IMR-90 (cell line): Measurements from ENCODE around the gene CPSF4. TPM values are rescaled to one million over a fixed set of nuclear protein-coding genes. Genes with fewer than 3 reads are reported as not detected.

Source experiments
- ATAC-seq: fragments of 200-7000 bp; cut with Tn5 transposase; 2 replicates; pipeline ENCODE4 v1.9.1; 2020; ENCODE audit warnings: low read depth, mild to moderate bottlenecking, moderate library complexity
- BruUV-seq: library from RNA; stranded (reverse); fragments of 400-500 nt; replicated peaks from 2 replicates; lab custom pipeline; 2021; lab: Mats Ljungman, UMichigan
- CTCF ChIA-PET: fragments of 300-600 bp; formaldehyde crosslinking; extraction: SDS; loops from one replicate; lab custom pipeline; 2021; ENCODE audit warnings: antibody characterized with exemption; lab: Yijun Ruan, JAX
- POLR2A ChIA-PET: fragments of 300-600 bp; sonication (Branson Sonifier 250); formaldehyde crosslinking; loops from one replicate; lab custom pipeline; 2022; ENCODE audit warnings: antibody characterized with exemption; ENCODE audit not compliant: unreplicated experiment; lab: Charles Lee
- DNase-seq: peaks from one replicate; pipeline ENCODE4 v3.0.0; 2013
- H2AFZ ChIP-seq: replicated peaks from 2 replicates; pipeline ENCODE3; 2013; ENCODE audit warnings: low read length, mild to moderate bottlenecking; ENCODE audit not compliant: poor library complexity
- H2AK5ac ChIP-seq: 2 replicates; pipeline ENCODE4 v1.6.1; 2013; ENCODE audit warnings: low read depth, low read length, inconsistent platforms
- H2AK9ac ChIP-seq: replicated peaks from 2 replicates; pipeline ENCODE3; 2013; ENCODE audit warnings: mild to moderate bottlenecking, low read depth, low read length, moderate library complexity; ENCODE audit not compliant: poor library complexity
- H2BK120ac ChIP-seq: 2 replicates; pipeline ENCODE4 v1.6.1; 2013; ENCODE audit warnings: low read depth, low read length, inconsistent platforms
- H2BK15ac ChIP-seq: 3 replicates; pipeline ENCODE4 v1.6.1; 2013; ENCODE audit warnings: low read depth, low read length, inconsistent platforms
- H2BK20ac ChIP-seq: 2 replicates; pipeline ENCODE4 v1.6.1; 2013; ENCODE audit warnings: low read depth, mild to moderate bottlenecking, inconsistent platforms, low read length, moderate library complexity
- H2BK5ac ChIP-seq: 2 replicates; pipeline ENCODE4 v1.6.1; 2013; ENCODE audit warnings: mild to moderate bottlenecking, low read depth, low read length, inconsistent platforms; ENCODE audit not compliant: poor library complexity, severe bottlenecking
- H3K14ac ChIP-seq: replicated peaks from 2 replicates; pipeline ENCODE4 v1.6.1; 2013; ENCODE audit warnings: low read depth, low read length, inconsistent platforms
- H3K18ac ChIP-seq: 2 replicates; pipeline ENCODE4 v1.6.1; 2013; ENCODE audit warnings: low read depth, low read length, control low read depth
- H3K23ac ChIP-seq: 2 replicates; pipeline ENCODE4 v1.6.1; 2013; ENCODE audit warnings: low read depth, low read length, inconsistent platforms
- H3K27ac ChIP-seq: 2 replicates; pipeline ENCODE4 v1.5.1; 2013; ENCODE audit warnings: mild to moderate bottlenecking, control low read depth, low read length; ENCODE audit not compliant: insufficient read depth
- H3K27me3 ChIP-seq: 2 replicates; pipeline ENCODE4 v1.6.1; 2013; ENCODE audit warnings: low read length; ENCODE audit not compliant: control insufficient read depth, insufficient read depth
- H3K36me3 ChIP-seq: 2 replicates; pipeline ENCODE4 v1.6.1; 2013; ENCODE audit warnings: low read length, mixed read lengths; ENCODE audit not compliant: control insufficient read depth, insufficient read depth
- H3K4ac ChIP-seq: 2 replicates; pipeline ENCODE4 v1.6.1; 2013; ENCODE audit warnings: low read depth, low read length, inconsistent platforms
- H3K4me1 ChIP-seq: 2 replicates; pipeline ENCODE4 v1.6.1; 2013; ENCODE audit warnings: low read length, mixed read lengths; ENCODE audit not compliant: control insufficient read depth, insufficient read depth
- H3K4me2 ChIP-seq: 2 replicates; pipeline ENCODE4 v1.6.1; 2013; ENCODE audit warnings: low read depth, mild to moderate bottlenecking, control low read depth, low read length, moderate library complexity
- H3K4me3 ChIP-seq: 2 replicates; pipeline ENCODE4 v1.5.1; 2013; ENCODE audit warnings: low read depth, mild to moderate bottlenecking, control low read depth, low read length, moderate library complexity; ENCODE audit not compliant: insufficient read depth
- H3K56ac ChIP-seq: 2 replicates; pipeline ENCODE4 v1.6.1; 2013; ENCODE audit warnings: low read length, inconsistent platforms; ENCODE audit not compliant: insufficient read depth; ENCODE audit errors: extremely low read depth
- H3K79me1 ChIP-seq, 2 experiments: 2 replicates each; pipeline ENCODE4 v1.6.1; 2013; ENCODE audit warnings: low read length in 2 of 2, inconsistent platforms in 1 of 2, low read depth in 1 of 2
- H3K9ac ChIP-seq: 2 replicates; pipeline ENCODE4 v1.6.1; 2013; ENCODE audit warnings: low read depth, low read length, control low read depth
- H3K9me1 ChIP-seq: 2 replicates; pipeline ENCODE4 v1.6.1; 2013; ENCODE audit warnings: low read length, inconsistent platforms; ENCODE audit not compliant: insufficient read depth
- H3K9me3 ChIP-seq: 2 replicates; pipeline ENCODE4 v1.6.1; 2013; ENCODE audit warnings: low read length; ENCODE audit not compliant: control insufficient read depth, insufficient read depth
- H4K20me1 ChIP-seq: 2 replicates; pipeline ENCODE4 v1.6.1; 2013; ENCODE audit warnings: low read length, inconsistent platforms; ENCODE audit not compliant: insufficient read depth
- H4K5ac ChIP-seq: 2 replicates; pipeline ENCODE4 v1.6.1; 2013; ENCODE audit warnings: mild to moderate bottlenecking, low read depth, low read length, control low read depth
- H4K8ac ChIP-seq, 2 experiments: 2 replicates each; pipeline ENCODE4 v1.6.1; 2013; ENCODE audit warnings: low read depth in 2 of 2, low read length in 2 of 2, control low read depth in 1 of 2, inconsistent platforms in 1 of 2
- H4K91ac ChIP-seq: 2 replicates; pipeline ENCODE4 v1.6.1; 2013; ENCODE audit warnings: low read depth, low read length, inconsistent platforms; ENCODE audit not compliant: insufficient read depth
- BHLHE40 ChIP-seq: fragments of 150-350 bp; IDR thresholded peaks from 2 replicates; pipeline ENCODE4 v1.6.1; 2016; ENCODE audit warnings: mild to moderate bottlenecking, low read depth, low read length
- CHD1 ChIP-seq: IDR thresholded peaks from 2 replicates; pipeline ENCODE4 v1.6.1; 2012; ENCODE audit warnings: low read depth, low read length, improper control_type of control experiment
- FOS ChIP-seq: fragments of 150-350 bp; IDR thresholded peaks from 2 replicates; pipeline ENCODE4 v1.6.1; 2016; ENCODE audit warnings: low read depth, low read length
- MXI1 ChIP-seq: IDR thresholded peaks from 2 replicates; pipeline ENCODE4 v1.6.1; 2012; ENCODE audit warnings: low read depth, mild to moderate bottlenecking, low read length, moderate library complexity, borderline replicate concordance
- POLR2A ChIP-seq: IDR thresholded peaks from 2 replicates; pipeline ENCODE4 v1.6.1; 2012; ENCODE audit warnings: mild to moderate bottlenecking, low read depth, low read length
- WGBS, 2 experiments: methylation state at CpG; one replicate each; pipeline versions ENCODE4 v1.1.5 to v1.1.7; 2013; ENCODE audit warnings: missing lambda C conversion rate in 2 of 2; ENCODE audit not compliant: insufficient read length in 1 of 2; ENCODE audit errors: extremely low coverage in 2 of 2; 5-methylcytosine and 5-hydroxymethylcytosine counted together
- dilution Hi-C: fragments of 300-500 bp; cut with HindIII; formaldehyde crosslinking; loops from one replicate; pipeline ENCODE4 v1.14.3; 2018; ENCODE audit warnings: low sequenced_read_pairs; ENCODE audit not compliant: unreplicated experiment
- in situ Hi-C: fragments of 300-500 bp; cut with MboI; formaldehyde crosslinking; loops from 3 replicates; pipeline ENCODE4 v1.14.3; 2019; ENCODE audit warnings: low sequenced_read_pairs, inconsistent platforms, mixed read lengths
- intact Hi-C: fragments of 100-400 bp; cut with micrococcal nuclease; formaldehyde crosslinking; loops from 2 replicates; pipeline ENCODE4 v1.10.0; 2022
- polyA plus RNA-seq, 3 experiments: library from polyadenylated mRNA; depleted of rRNA; stranded (reverse); fragments of >200 nt; gene quantifications; 2 replicates each; pipeline ENCODE4 v1.2.3, GENCODE V29; 2012; ENCODE audit warnings: low replicate concordance in 1 of 3
- total RNA-seq: library from RNA; depleted of rRNA; stranded (reverse); fragments of >200 nt; gene quantifications from 2 replicates; pipeline ENCODE4 v1.2.3, GENCODE V29; 2012
- TF ChIP-seq, protein P1 (sequence below): fragments of 150-350 bp; IDR thresholded peaks from 2 replicates; pipeline ENCODE4 v1.6.1; 2017; ENCODE audit warnings: mild to moderate bottlenecking, antibody characterized with exemption, low read length, low read depth

Gene CPSF4
- total and polyA plus RNA-seq, 2 of the 4 experiments (the other 2 are of a cell fraction), result 23.8 to 44.9 TPM

DNA sequence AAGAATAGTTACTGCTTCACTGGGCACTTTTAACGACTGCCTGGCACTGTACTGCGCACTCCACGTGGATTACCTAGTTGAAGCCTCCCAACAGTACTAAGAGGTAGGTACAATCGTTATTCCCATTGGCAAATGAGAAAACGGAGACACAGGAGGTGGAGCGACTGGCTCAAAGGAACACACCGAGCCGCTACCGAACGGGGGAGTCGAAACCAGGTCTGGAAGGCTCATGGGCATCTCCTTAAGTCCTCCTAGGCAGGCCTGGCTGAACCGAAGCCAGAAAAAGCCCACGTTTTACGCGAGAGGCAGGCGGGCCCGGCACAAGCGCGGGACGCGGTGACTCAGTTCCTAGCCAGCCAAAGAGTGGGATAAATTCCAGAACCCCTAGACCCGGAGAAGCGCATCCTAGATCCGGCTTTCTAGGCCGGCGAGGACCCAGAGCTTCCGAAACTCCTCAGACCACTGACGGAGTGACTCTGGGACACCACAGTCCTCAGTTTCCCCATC, 30.8 kb upstream of the CPSF4 start:
- H3K23ac ChIP-seq, result peak overlapping the region; percentile 80
- peaks cover 21 to 65% of the 10 kb centered on the region in 2 experiments for H3K79me1 ChIP-seq
- peaks cover 60% of the 10 kb centered on the region for H4K20me1 ChIP-seq
- peak overlapping the region; percentile 84 for H2BK5ac ChIP-seq
- intact Hi-C loops, result no loop called here
- H3K27ac ChIP-seq, result peak overlapping the region; percentile 91
- dilution Hi-C loops, result no loop called here
- peak overlapping the region; percentile 13; the same call in 1 of the 2 replicates for H3K18ac ChIP-seq
- TF ChIP-seq BHLHE40, result peak; percentile 66; the same call in 1 of the 2 replicates
- peak; percentile 83; the same call in 1 of the 2 replicates for TF ChIP-seq POLR2A
- no peak for TF ChIP-seq CHD1
- TF ChIP-seq MXI1, result peak; percentile 84; the same call in 1 of the 2 replicates
- TF ChIP-seq, protein P1, sequence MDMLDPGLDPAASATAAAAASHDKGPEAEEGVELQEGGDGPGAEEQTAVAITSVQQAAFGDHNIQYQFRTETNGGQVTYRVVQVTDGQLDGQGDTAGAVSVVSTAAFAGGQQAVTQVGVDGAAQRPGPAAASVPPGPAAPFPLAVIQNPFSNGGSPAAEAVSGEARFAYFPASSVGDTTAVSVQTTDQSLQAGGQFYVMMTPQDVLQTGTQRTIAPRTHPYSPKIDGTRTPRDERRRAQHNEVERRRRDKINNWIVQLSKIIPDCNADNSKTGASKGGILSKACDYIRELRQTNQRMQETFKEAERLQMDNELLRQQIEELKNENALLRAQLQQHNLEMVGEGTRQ, result no peak
- TF ChIP-seq FOS, result peak; percentile 49; the same call in 1 of the 2 replicates
- H2BK20ac ChIP-seq, result 0 out of 2 replicates have a peak overlapping the region, but pooled peaks have one; percentile 10
- peak overlapping the region; percentile 95 to 96 for H4K8ac ChIP-seq
- H3K9me1 ChIP-seq, result peaks cover 12% of the 10 kb centered on the region
- H2AFZ ChIP-seq, result peak overlapping the region; percentile 100
- DNase-seq, result peak; percentile 86
- H3K4me2 ChIP-seq, result peak overlapping the region; percentile 86
- H3K9ac ChIP-seq, result peak overlapping the region; percentile 94
- WGBS, 2 experiments, result 1% methylated on average over 15 of the region's 28 CpGs; no CpG with 5 or more reads in 1 of the 2 experiments
- peak overlapping the region; percentile 94 for H3K56ac ChIP-seq
- H4K91ac ChIP-seq, result peak overlapping the region; percentile 93
- H4K5ac ChIP-seq, result peak overlapping the region; percentile 73
- peak overlapping the region; percentile 18; the same call in 1 of the 3 replicates for H2BK15ac ChIP-seq
- POLR2A ChIA-PET, result interaction anchor here (1.4 kb wide), 1 partner anchor 10 kb away, joined by 3 read pairs; no protein-coding TSS in a partner anchor
- peak overlapping the region; percentile 97 for H2AK5ac ChIP-seq
- peak overlapping the region; percentile 98 for H3K4ac ChIP-seq
- H3K4me3 ChIP-seq, result peak overlapping the region; percentile 57
- in situ Hi-C loops, result no loop called here
- CTCF ChIA-PET, result interaction anchor here (1.2 kb wide), 1 partner anchor 8 kb away, joined by 5 read pairs; no protein-coding TSS in a partner anchor
- peaks cover 29% of the 10 kb centered on the region for H3K36me3 ChIP-seq
- peaks cover 8% of the 10 kb centered on the region; the same call in 1 of the 2 replicates for H3K4me1 ChIP-seq
- peak; percentile 46 for ATAC-seq
- BruUV-seq, result no TSS peak
- H3K9me3 ChIP-seq, result no peaks in the 10 kb centered on the region
- H3K14ac ChIP-seq, result peak overlapping the region; percentile 97
- H2BK120ac ChIP-seq, result peak overlapping the region; percentile 75
- peak overlapping the region; percentile 100 for H2AK9ac ChIP-seq
- H3K27me3 ChIP-seq, result no peaks in the 10 kb centered on the region
